Muscle layer of duodenum (tissue), 2 donors: ENCODE measurements around the gene NRXN3.

ENCODE experiments used
- H3K27ac ChIP-seq: one replicate; pipeline ENCODE4 v1.7.0; 2013; ENCODE audit warnings: mild to moderate bottlenecking, low read length
- H3K27me3 ChIP-seq: one replicate; pipeline ENCODE4 v1.7.0; 2013; ENCODE audit warnings: low read depth, mild to moderate bottlenecking, control low read depth, low read length
- H3K36me3 ChIP-seq, 2 donors: one replicate each; pipeline ENCODE4 v1.7.0; 2013; ENCODE audit warnings: low read length in 2 of 2, control low read depth in 1 of 2, mild to moderate bottlenecking in 1 of 2; ENCODE audit not compliant: insufficient read depth in 2 of 2, control insufficient read depth in 1 of 2
- H3K4me1 ChIP-seq, 2 donors: one replicate each; pipeline ENCODE4 v1.7.0; 2013; ENCODE audit warnings: low read length in 2 of 2, mild to moderate bottlenecking in 2 of 2, control low read depth in 1 of 2, moderate library complexity in 1 of 2; ENCODE audit not compliant: insufficient read depth in 2 of 2, control insufficient read depth in 1 of 2
- H3K4me3 ChIP-seq, 2 donors: one replicate each; pipeline ENCODE4 v1.7.0; 2013; ENCODE audit warnings: low read length in 2 of 2, low read depth in 1 of 2, mild to moderate bottlenecking in 1 of 2
- H3K9me3 ChIP-seq, 2 donors: one replicate each; pipeline ENCODE4 v1.7.0; 2013; ENCODE audit warnings: low read length in 2 of 2, control low read depth in 1 of 2, mild to moderate bottlenecking in 1 of 2; ENCODE audit not compliant: control insufficient read depth in 1 of 2
- donor health status: healthy.

Gene NRXN3

GRCh38 chr14:79705126-79705894 is 1535.1 kb downstream of the NRXN3 start:
- no peaks in the 10 kb centered on the region for H3K9me3 ChIP-seq
- peaks cover 0 to 25% of the 10 kb centered on the region in 2 donors for H3K4me1 ChIP-seq
- no peak overlapping the region for H3K4me3 ChIP-seq
- H3K27me3 ChIP-seq: no peaks in the 10 kb centered on the region
- H3K36me3 ChIP-seq: no peaks in the 10 kb centered on the region
- H3K27ac ChIP-seq: no peak overlapping the region

- H3K9me3 ChIP-seq: no peaks in the 10 kb centered on the region
- H3K27me3 ChIP-seq: no peaks in the 10 kb centered on the region
- no peaks in the 10 kb centered on the region for H3K36me3 ChIP-seq
- H3K4me1 ChIP-seq: peaks cover 0 to 25% of the 10 kb centered on the region in 2 donors
- no peak overlapping the region for H3K4me3 ChIP-seq
- H3K27ac ChIP-seq: no peak overlapping the region
Measured at GRCh38 chr14:79706382-79706781, 1536.2 kb downstream of the NRXN3 start.

GRCh38 chr14:79708426-79709388 is 1538.5 kb downstream of the NRXN3 start:
- Histone ChIP-seq H3K27me3 (no peaks in the 10 kb centered on the region), H3K27ac (no peak overlapping the region), H3K4me3 (no peak overlapping the region), H3K4me1 (peaks cover 0 to 25% of the 10 kb centered on the region in 2 donors), H3K36me3 (no peaks in the 10 kb centered on the region), H3K9me3 (no peaks in the 10 kb centered on the region)

GRCh38 chr14:79709573-79709972 is 1539.4 kb downstream of the NRXN3 start:
- H3K27ac ChIP-seq: no peak overlapping the region
- no peaks in the 10 kb centered on the region for H3K27me3 ChIP-seq

GRCh38 chr14:79712302-79712950 is 1542.3 kb downstream of the NRXN3 start:
- H3K27ac ChIP-seq: no peak overlapping the region

More at GRCh38 chr14:79709573-79709972, 1539.4 kb downstream of the NRXN3 start:
- peaks cover 0 to 16% of the 10 kb centered on the region in 2 donors for H3K4me1 ChIP-seq
- no peaks in the 10 kb centered on the region for H3K36me3 ChIP-seq
- no peaks in the 10 kb centered on the region for H3K9me3 ChIP-seq
- H3K4me3 ChIP-seq: no peak overlapping the region

GRCh38 chr14:79721399-79722084 is 1551.4 kb downstream of the NRXN3 start:
- no peaks in the 10 kb centered on the region for H3K27me3 ChIP-seq
- H3K9me3 ChIP-seq: no peaks in the 10 kb centered on the region
- H3K4me3 ChIP-seq: no peak overlapping the region
- no peak overlapping the region for H3K27ac ChIP-seq
- no peaks in the 10 kb centered on the region for H3K36me3 ChIP-seq
- no peaks in the 10 kb centered on the region for H3K4me1 ChIP-seq

More at GRCh38 chr14:79712302-79712950, 1542.3 kb downstream of the NRXN3 start:
- Histone ChIP-seq H3K4me1 (no peaks in the 10 kb centered on the region), H3K9me3 (no peaks in the 10 kb centered on the region), H3K36me3 (no peaks in the 10 kb centered on the region), H3K4me3 (no peak overlapping the region), H3K27me3 (no peaks in the 10 kb centered on the region)

GRCh38 chr14:79724934-79725717 is 1555.0 kb downstream of the NRXN3 start:
- H3K27ac ChIP-seq: no peak overlapping the region
- H3K27me3 ChIP-seq: no peaks in the 10 kb centered on the region
- no peak overlapping the region for H3K4me3 ChIP-seq
- H3K36me3 ChIP-seq: no peaks in the 10 kb centered on the region
- no peaks in the 10 kb centered on the region for H3K9me3 ChIP-seq
- H3K4me1 ChIP-seq: no peaks in the 10 kb centered on the region

- Histone ChIP-seq H3K27ac (no peak overlapping the region), H3K4me3 (no peak overlapping the region), H3K4me1 (no peaks in the 10 kb centered on the region)
Measured at GRCh38 chr14:79727900-79728299, 1557.7 kb downstream of the NRXN3 start.

GRCh38 chr14:79728331-79728730 is 1558.2 kb downstream of the NRXN3 start:
- Histone ChIP-seq H3K4me3 (no peak overlapping the region), H3K9me3 (no peaks in the 10 kb centered on the region), H3K27me3 (no peaks in the 10 kb centered on the region), H3K4me1 (no peaks in the 10 kb centered on the region), H3K36me3 (no peaks in the 10 kb centered on the region), H3K27ac (no peak overlapping the region)

More at GRCh38 chr14:79727900-79728299, 1557.7 kb downstream of the NRXN3 start:
- H3K27me3 ChIP-seq: no peaks in the 10 kb centered on the region
- H3K9me3 ChIP-seq: no peaks in the 10 kb centered on the region
- H3K36me3 ChIP-seq: no peaks in the 10 kb centered on the region

GRCh38 chr14:79729731-79730130 is 1559.6 kb downstream of the NRXN3 start:
- Histone ChIP-seq H3K36me3 (no peaks in the 10 kb centered on the region), H3K4me3 (no peak overlapping the region), H3K27me3 (no peaks in the 10 kb centered on the region), H3K27ac (no peak overlapping the region), H3K9me3 (no peaks in the 10 kb centered on the region), H3K4me1 (no peaks in the 10 kb centered on the region)
